ENCODE measurements around the gene FKBP1B. TPM values are rescaled to one million over a fixed set of nuclear protein-coding genes. Genes with fewer than 3 reads are reported as not detected.

Gene FKBP1B
- total and polyA plus RNA-seq, 2 donors (not counting 3 experiments of a cell fraction or from before 2014, with no cell fraction given) = 12.9 to 40.2 TPM

GRCh38 chr2:24110660-24111303 is 61.2 kb downstream of the FKBP1B start:
- Histone ChIP-seq H2AFZ (ENCODE audit: low read depth, low read length) (no peak overlapping the region), H3K9me3 (replicated peaks; ENCODE audit: control insufficient read depth, insufficient read depth, low read length) (no peaks in the 10 kb centered on the region), H3K4me3 (replicated peaks in 1 of 3; ENCODE audit: insufficient read depth in 1 of 3, low read depth in 1 of 3, low read length in 3 of 3) (no peak overlapping the region), H3K4me2 (ENCODE audit: insufficient read depth, low read length) (no peak overlapping the region), H3K27ac (ENCODE audit: insufficient read depth, low read depth, low read length) (no peak overlapping the region), H3K27me3 (ENCODE audit: control insufficient read depth in 2 of 2, insufficient read depth in 2 of 2, low read length in 2 of 2) (peaks cover 0 to 2% of the 10 kb centered on the region in 2 experiments), H4K20me1 (replicated peaks; ENCODE audit: control insufficient read depth, extremely low read depth, insufficient read depth, low read length) (no peaks in the 10 kb centered on the region), H3K9ac (replicated peaks; ENCODE audit: extremely low read depth, insufficient read depth, low read length) (no peak overlapping the region), H3K79me2 (ENCODE audit: control insufficient read depth, insufficient read depth, low read length) (no peaks in the 10 kb centered on the region), H3K36me3 (ENCODE audit: control insufficient read depth in 2 of 2, extremely low read depth in 1 of 2, insufficient read depth in 2 of 2, low read length in 2 of 2) (no peaks in the 10 kb centered on the region), H3K4me1 (ENCODE audit: control insufficient read depth, extremely low read depth, insufficient read depth, low read length) (no peaks in the 10 kb centered on the region), H3K9me1 (replicated peaks; ENCODE audit: control insufficient read depth, extremely low read depth, insufficient read depth, low read length) (no peaks in the 10 kb centered on the region)
- POLR2A ChIA-PET = no interaction called here
- FAIRE-seq (no peak), DNase-seq (ENCODE audit: low read depth, low spot score) (no peak)
- CTCF ChIA-PET = interaction anchor here (1.8 kb wide), 1 partner anchor 13 kb away, joined by 5 read pairs; the partner anchor contains the start of gene FAM228B
- no TSS peak for BruUV-seq (replicated peaks)
- dilution Hi-C loops (cut with MboI; ENCODE audit: extremely low pct_ligation_motif_present, low sequenced_read_pairs) = no loop called here
- TF ChIP-seq GATA2 (IDR thresholded peaks at IDR 0.05; ENCODE audit: insufficient read depth, insufficient read length, low read depth, low read length) = no peak
- intact Hi-C loops (cut with micrococcal nuclease) = no loop called here

GRCh38 chr2:24111407-24111901 is 61.9 kb downstream of the FKBP1B start:
- Histone ChIP-seq H3K9me3 (replicated peaks; ENCODE audit: control insufficient read depth, insufficient read depth, low read length) (no peaks in the 10 kb centered on the region), H4K20me1 (replicated peaks; ENCODE audit: control insufficient read depth, extremely low read depth, insufficient read depth, low read length) (no peaks in the 10 kb centered on the region), H3K36me3 (ENCODE audit: control insufficient read depth in 2 of 2, extremely low read depth in 1 of 2, insufficient read depth in 2 of 2, low read length in 2 of 2) (no peaks in the 10 kb centered on the region), H3K4me3 (replicated peaks in 1 of 3; ENCODE audit: insufficient read depth in 1 of 3, low read depth in 1 of 3, low read length in 3 of 3) (no peak overlapping the region), H3K4me1 (ENCODE audit: control insufficient read depth, extremely low read depth, insufficient read depth, low read length) (no peaks in the 10 kb centered on the region), H2AFZ (ENCODE audit: low read depth, low read length) (no peak overlapping the region), H3K79me2 (ENCODE audit: control insufficient read depth, insufficient read depth, low read length) (no peaks in the 10 kb centered on the region), H3K9me1 (replicated peaks; ENCODE audit: control insufficient read depth, extremely low read depth, insufficient read depth, low read length) (no peaks in the 10 kb centered on the region), H3K9ac (replicated peaks; ENCODE audit: extremely low read depth, insufficient read depth, low read length) (no peak overlapping the region), H3K27me3 (ENCODE audit: control insufficient read depth in 2 of 2, insufficient read depth in 2 of 2, low read length in 2 of 2) (peaks cover 0 to 2% of the 10 kb centered on the region in 2 experiments), H3K27ac (ENCODE audit: insufficient read depth, low read depth, low read length) (no peak overlapping the region), H3K4me2 (ENCODE audit: insufficient read depth, low read length) (no peak overlapping the region)
- intact Hi-C loops (cut with micrococcal nuclease) = no loop called here
- TF ChIP-seq FOS (IDR thresholded peaks at IDR 0.05; ENCODE audit: borderline replicate concordance, insufficient read depth, low read length) = no peak
- no peak for TF ChIP-seq POLR2AphosphoS5 (IDR thresholded peaks at IDR 0.05; ENCODE audit: insufficient read depth, low read depth, low read length)
- TF ChIP-seq EZH2 (IDR thresholded peaks at IDR 0.05; ENCODE audit: borderline replicate concordance, low read depth, low read length, severe bottlenecking) = no peak
- TF ChIP-seq CTCF (IDR thresholded peaks at IDR 0.05; ENCODE audit: extremely low read depth in 1 of 2, insufficient read depth in 1 of 2, low read depth in 1 of 2, low read length in 2 of 2) = no peak
- TF ChIP-seq POLR2A (IDR thresholded peaks at IDR 0.05; ENCODE audit: low read depth, low read length) = no peak
- no peak for TF ChIP-seq GATA2 (IDR thresholded peaks at IDR 0.05; ENCODE audit: insufficient read depth, insufficient read length, low read depth, low read length)
- no peak for TF ChIP-seq JUN (IDR thresholded peaks at IDR 0.05; ENCODE audit: borderline replicate concordance, insufficient read depth, insufficient read length, low read depth)
- TF ChIP-seq MAX (IDR thresholded peaks at IDR 0.05; ENCODE audit: insufficient read depth, insufficient read length) = no peak
- no peak for TF ChIP-seq MYC (IDR thresholded peaks at IDR 0.05; ENCODE audit: low read depth, low read length)
- ChIA-PET CTCF (interaction anchor here (1.1 to 1.8 kb wide), 2 partner anchors 11 to 13 kb away, joined by 4 to 5 read pairs; partner anchors contain the start of gene FAM228B), POLR2A (no interaction called here)
- FAIRE-seq (no peak), DNase-seq (ENCODE audit: low read depth, low spot score) (no peak)
- BruUV-seq (replicated peaks) = no TSS peak
- dilution Hi-C loops (cut with MboI; ENCODE audit: extremely low pct_ligation_motif_present, low sequenced_read_pairs) = no loop called here
